Transverse colon (tissue), 4 donors: ENCODE data around the gene LRRC7.

Source experiments
- EP300 ChIP-seq: sonication (generic); formaldehyde crosslinking; IDR thresholded peaks from one replicate; pipeline ENCODE4 v1.6.1; 2017; ENCODE audit warnings: antibody characterized with exemption, low read depth
- POLR2A ChIP-seq: fragments of 450-650 bp; IDR thresholded peaks from one replicate; pipeline ENCODE4 v1.6.1; 2016; ENCODE audit warnings: antibody characterized with exemption, mild to moderate bottlenecking, moderate library complexity
- POLR2AphosphoS5 ChIP-seq, 3 donors: sonication (generic); formaldehyde crosslinking; IDR thresholded peaks; one replicate each; pipeline ENCODE4 v1.6.1; 2016; ENCODE audit warnings: antibody characterized with exemption in 3 of 3
- TF ChIP-seq, protein P1 (sequence below), 5 experiments: fragments of 200-600 bp in 3 of 5; fragments of 450-650 bp in 2 of 5; sonication (generic) in 3 of 5; IDR thresholded peaks; 1 replicate in 2 of 5; 2 replicates in 3 of 5; pipeline ENCODE4 v1.5.1; 2016 to 2017; ENCODE audit warnings: antibody characterized with exemption in 5 of 5, inconsistent platforms in 3 of 5, mild to moderate bottlenecking in 2 of 5, moderate library complexity in 1 of 5

DNA sequence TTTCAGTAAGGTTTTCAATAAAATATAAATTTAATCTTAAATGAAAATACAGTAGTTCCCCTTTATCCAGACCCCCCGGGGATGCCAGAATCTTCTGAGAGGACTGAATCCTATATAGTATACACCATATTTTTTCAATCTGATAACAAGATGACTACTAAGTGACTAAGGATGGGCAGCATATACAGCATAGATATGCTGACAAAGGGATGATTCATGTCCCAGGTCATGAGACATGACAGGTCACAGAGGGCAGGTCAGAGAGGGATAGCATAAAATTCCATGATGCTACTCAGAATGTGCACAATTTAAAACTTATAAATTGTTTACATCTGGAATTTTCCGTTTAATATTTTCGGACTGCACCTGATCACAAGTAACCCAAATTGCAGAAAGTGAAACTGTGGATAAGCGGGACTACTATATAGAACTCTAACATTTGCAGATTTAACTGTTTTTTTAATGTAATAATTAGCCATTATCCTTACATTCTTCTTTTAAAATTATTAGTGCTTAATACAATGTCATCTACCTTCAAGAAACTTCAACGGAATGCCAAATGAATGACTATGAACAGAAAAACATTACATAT, 588.9 kb downstream of the LRRC7 start:
- TF ChIP-seq, protein P1, sequence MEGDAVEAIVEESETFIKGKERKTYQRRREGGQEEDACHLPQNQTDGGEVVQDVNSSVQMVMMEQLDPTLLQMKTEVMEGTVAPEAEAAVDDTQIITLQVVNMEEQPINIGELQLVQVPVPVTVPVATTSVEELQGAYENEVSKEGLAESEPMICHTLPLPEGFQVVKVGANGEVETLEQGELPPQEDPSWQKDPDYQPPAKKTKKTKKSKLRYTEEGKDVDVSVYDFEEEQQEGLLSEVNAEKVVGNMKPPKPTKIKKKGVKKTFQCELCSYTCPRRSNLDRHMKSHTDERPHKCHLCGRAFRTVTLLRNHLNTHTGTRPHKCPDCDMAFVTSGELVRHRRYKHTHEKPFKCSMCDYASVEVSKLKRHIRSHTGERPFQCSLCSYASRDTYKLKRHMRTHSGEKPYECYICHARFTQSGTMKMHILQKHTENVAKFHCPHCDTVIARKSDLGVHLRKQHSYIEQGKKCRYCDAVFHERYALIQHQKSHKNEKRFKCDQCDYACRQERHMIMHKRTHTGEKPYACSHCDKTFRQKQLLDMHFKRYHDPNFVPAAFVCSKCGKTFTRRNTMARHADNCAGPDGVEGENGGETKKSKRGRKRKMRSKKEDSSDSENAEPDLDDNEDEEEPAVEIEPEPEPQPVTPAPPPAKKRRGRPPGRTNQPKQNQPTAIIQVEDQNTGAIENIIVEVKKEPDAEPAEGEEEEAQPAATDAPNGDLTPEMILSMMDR (IDR thresholded peaks at IDR 0.05), result no peak
- TF ChIP-seq POLR2A (no peak), EP300 (no peak), POLR2AphosphoS5 (IDR thresholded peaks at IDR 0.05) (no peak)
